ENCODE results near the gene IGFLR1. TPM values are rescaled to one million over a fixed set of nuclear protein-coding genes. Genes with fewer than 3 reads are reported as not detected.
A peak's percentile ranks its signal among the peaks of the same experiment; 100 is the strongest.

The IGFLR1 gene
- total RNA-seq, 1 donor: 0.72 TPM

DNA sequence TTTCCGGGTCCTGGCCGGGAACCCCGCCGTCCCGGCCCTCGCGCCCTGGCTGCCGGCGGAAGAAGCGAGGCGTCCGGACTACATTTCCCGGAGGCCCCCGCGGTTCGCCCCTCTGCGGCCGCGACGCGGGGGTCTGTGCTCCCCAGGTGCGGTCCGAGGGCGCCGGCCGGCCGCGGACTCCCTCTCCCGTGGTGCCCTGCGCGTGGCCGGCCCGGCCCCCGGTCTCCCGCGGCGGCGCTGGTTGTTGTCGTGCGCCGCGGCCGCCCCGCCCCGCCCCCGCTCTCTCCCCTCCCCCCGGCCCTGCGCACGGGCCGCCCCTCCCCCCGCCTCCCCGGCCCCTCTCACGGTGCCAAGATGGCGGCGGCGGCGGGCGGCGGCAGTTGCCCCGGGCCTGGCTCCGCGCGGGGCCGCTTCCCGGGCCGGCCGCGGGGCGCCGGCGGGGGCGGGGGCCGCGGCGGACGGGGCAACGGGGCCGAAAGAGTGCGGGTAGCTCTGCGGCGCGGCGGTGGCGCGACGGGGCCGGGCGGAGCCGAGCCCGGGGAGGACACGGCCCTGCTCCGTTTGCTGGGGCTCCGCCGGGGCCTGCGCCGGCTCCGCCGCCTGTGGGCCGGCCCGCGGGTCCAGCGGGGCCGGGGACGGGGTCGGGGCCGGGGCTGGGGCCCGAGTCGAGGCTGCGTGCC lies 24.4 kb downstream of the IGFLR1 start, which contains the start of gene KMT2B:
KMT2B (plus strand) TSS at position 339 of the 680 bp plus-strand sequence; CDS start at position 355, 16 bp downstream.
- Histone ChIP-seq H3K4me1 (ENCODE audit: insufficient read depth, low read length) (peaks cover 17% of the 10 kb centered on the region), H3K36me3 (ENCODE audit: insufficient read depth, low read length) (peaks cover 20% of the 10 kb centered on the region), H2AFZ (ENCODE audit: low read length) (peak within 1 kb of the TSS; percentile 96), H4K20me1 (ENCODE audit: insufficient read depth, low read length) (peaks cover 25% of the 10 kb centered on the region), H3K27me3 (ENCODE audit: insufficient read depth, low read length) (no peaks in the 10 kb centered on the region), H3K27ac (ENCODE audit: low read depth, low read length) (peak within 1 kb of the TSS; percentile 56), H3K4me2 (ENCODE audit: insufficient read depth, low read length) (peak within 1 kb of the TSS; percentile 89), H3K9me3 (ENCODE audit: low read depth, low read length) (no peaks in the 10 kb centered on the region), H3K4me3 (ENCODE audit: insufficient read depth, low read length) (peak within 1 kb of the TSS; percentile 90), H3K79me2 (ENCODE audit: insufficient read depth, low read length) (peaks cover 47% of the 10 kb centered on the region)
- TF ChIP-seq, protein P1, sequence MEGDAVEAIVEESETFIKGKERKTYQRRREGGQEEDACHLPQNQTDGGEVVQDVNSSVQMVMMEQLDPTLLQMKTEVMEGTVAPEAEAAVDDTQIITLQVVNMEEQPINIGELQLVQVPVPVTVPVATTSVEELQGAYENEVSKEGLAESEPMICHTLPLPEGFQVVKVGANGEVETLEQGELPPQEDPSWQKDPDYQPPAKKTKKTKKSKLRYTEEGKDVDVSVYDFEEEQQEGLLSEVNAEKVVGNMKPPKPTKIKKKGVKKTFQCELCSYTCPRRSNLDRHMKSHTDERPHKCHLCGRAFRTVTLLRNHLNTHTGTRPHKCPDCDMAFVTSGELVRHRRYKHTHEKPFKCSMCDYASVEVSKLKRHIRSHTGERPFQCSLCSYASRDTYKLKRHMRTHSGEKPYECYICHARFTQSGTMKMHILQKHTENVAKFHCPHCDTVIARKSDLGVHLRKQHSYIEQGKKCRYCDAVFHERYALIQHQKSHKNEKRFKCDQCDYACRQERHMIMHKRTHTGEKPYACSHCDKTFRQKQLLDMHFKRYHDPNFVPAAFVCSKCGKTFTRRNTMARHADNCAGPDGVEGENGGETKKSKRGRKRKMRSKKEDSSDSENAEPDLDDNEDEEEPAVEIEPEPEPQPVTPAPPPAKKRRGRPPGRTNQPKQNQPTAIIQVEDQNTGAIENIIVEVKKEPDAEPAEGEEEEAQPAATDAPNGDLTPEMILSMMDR (IDR thresholded peaks at IDR 0.05; ENCODE audit: extremely low read depth, low read depth, low read length): no peak
- peak; percentile 100 for DNase-seq (ENCODE audit: insufficient read length, low spot score, missing footprints)

DNA sequence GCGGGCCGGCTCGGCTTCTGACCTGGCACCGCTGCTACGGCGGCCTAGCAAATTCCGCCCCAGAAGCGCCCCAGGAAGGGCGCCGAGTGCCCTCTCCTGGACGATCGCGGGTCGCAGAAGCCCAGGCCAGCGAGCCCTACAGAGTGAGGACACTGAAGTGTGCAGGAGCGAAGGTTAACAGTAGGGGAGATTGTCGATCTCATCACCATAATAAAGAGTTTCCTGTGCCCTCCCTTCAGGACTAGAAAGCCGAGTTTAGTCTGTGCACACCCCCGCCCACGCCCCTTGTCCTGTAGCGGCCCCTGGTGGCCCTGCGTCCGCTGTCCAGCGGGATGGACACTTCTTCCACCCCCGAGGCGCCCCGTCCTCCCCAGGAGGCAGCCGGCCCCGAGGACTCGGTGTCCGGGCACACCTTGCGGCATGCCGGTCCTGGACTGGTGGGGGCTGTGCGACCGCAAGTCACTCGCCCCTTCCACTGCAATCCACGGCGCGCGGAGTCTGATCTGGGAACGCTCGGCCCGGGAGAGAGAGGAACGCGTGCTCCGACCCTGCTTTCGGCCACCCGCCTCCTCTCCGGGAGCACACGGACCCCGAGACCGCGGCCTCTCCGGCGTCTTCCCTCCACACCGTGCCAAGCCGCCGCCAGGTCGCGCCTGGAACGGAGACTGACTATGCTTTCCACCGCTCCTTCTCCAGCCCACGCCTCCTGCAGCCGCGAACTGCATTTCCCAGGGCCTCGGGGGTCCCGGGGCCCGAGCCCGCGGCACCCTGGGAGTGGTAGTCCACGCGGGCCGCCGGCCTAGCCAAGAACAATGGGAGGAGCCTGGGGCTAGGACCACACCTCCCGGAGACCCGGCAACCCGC lies 25.2 kb downstream of the IGFLR1 start:
- Histone ChIP-seq H3K27me3 (ENCODE audit: insufficient read depth, low read length) (no peaks in the 10 kb centered on the region), H3K79me2 (ENCODE audit: insufficient read depth, low read length) (peaks cover 39% of the 10 kb centered on the region), H3K4me2 (ENCODE audit: insufficient read depth, low read length) (peak overlapping the region; percentile 89), H3K4me3 (ENCODE audit: insufficient read depth, low read length) (peak overlapping the region; percentile 80), H3K4me1 (ENCODE audit: insufficient read depth, low read length) (peaks cover 17% of the 10 kb centered on the region), H3K27ac (ENCODE audit: low read depth, low read length) (peak overlapping the region; percentile 20), H3K9me3 (ENCODE audit: low read depth, low read length) (no peaks in the 10 kb centered on the region), H4K20me1 (ENCODE audit: insufficient read depth, low read length) (peaks cover 25% of the 10 kb centered on the region), H3K36me3 (ENCODE audit: insufficient read depth, low read length) (peaks cover 12% of the 10 kb centered on the region), H2AFZ (ENCODE audit: low read length) (peak overlapping the region; percentile 96)
- peak; percentile 100 for DNase-seq (ENCODE audit: insufficient read length, low spot score, missing footprints)
- TF ChIP-seq, protein P1 (IDR thresholded peaks at IDR 0.05; ENCODE audit: extremely low read depth, low read depth, low read length): peak; percentile 78

DNA sequence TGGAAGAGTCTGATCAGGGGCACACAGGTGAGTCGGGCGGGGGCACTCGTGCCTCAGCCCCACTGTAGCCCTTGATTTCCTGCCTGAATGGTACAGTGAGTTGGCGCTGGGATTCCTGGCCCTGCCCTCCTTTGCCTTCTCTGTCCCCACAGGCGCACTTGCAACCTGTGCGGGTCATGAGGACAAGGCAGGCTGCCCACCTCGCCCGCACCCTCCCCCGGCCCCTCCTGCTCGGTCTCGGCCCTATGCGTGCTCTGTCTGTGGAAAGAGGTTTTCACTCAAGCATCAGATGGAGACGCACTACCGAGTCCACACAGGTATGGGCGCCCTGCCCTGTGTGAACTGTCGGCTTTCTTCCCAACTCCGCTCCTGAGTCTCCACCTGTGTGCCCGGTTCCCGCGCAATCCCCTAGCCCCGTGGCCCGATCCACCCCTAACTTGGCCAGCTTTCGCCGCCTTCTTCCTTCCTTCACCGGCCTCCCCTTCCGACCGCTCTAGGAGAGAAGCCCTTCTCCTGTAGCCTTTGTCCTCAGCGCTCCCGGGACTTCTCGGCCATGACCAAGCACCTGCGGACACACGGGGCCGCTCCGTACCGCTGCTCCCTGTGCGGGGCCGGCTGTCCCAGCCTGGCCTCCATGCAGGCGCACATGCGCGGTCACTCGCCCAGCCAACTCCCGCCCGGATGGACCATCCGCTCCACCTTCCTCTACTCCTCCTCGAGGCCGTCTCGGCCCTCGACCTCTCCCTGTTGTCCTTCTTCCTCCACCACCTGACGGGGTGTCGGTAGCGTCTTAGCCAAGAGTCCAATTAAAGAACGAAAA lies 26.1 kb downstream of the IGFLR1 start:
- H3K36me3 ChIP-seq (ENCODE audit: insufficient read depth, low read length): peaks cover 6% of the 10 kb centered on the region
- no peak overlapping the region for H3K27ac ChIP-seq (ENCODE audit: low read depth, low read length)
- peak overlapping the region; percentile 80 for H3K4me3 ChIP-seq (ENCODE audit: insufficient read depth, low read length)
- peaks cover 17% of the 10 kb centered on the region for H3K4me1 ChIP-seq (ENCODE audit: insufficient read depth, low read length)
- peak overlapping the region; percentile 89 for H3K4me2 ChIP-seq (ENCODE audit: insufficient read depth, low read length)
- H3K79me2 ChIP-seq (ENCODE audit: insufficient read depth, low read length): peaks cover 33% of the 10 kb centered on the region
- TF ChIP-seq, protein P1 (IDR thresholded peaks at IDR 0.05; ENCODE audit: extremely low read depth, low read depth, low read length): no peak
- H3K9me3 ChIP-seq (ENCODE audit: low read depth, low read length): no peaks in the 10 kb centered on the region
- H4K20me1 ChIP-seq (ENCODE audit: insufficient read depth, low read length): peaks cover 19% of the 10 kb centered on the region
- peak overlapping the region; percentile 96 for H2AFZ ChIP-seq (ENCODE audit: low read length)
- H3K27me3 ChIP-seq (ENCODE audit: insufficient read depth, low read length): no peaks in the 10 kb centered on the region
- DNase-seq (ENCODE audit: insufficient read length, low spot score, missing footprints): peak; percentile 98
